SK-N-SH treated with all-trans-retinoic acid at 6 μM for 48 hours (cell line): ENCODE data around the gene MAP3K14.

Experiments used
- ATAC-seq: fragments of 200-7000 bp; cut with Tn5 transposase; 3 replicates; pipeline ENCODE4 v1.9.1; 2020; ENCODE audit warnings: mild to moderate bottlenecking, moderate library complexity
- ARNTL ChIP-seq: fragments of 450-650 bp; formaldehyde crosslinking; IDR thresholded peaks from 2 replicates; pipeline ENCODE4 v1.5.0; 2020; ENCODE audit warnings: low read depth, mild to moderate bottlenecking, moderate library complexity, borderline replicate concordance
- BACH2 ChIP-seq: fragments of 250-450 bp; sonication (Bioruptor Pico); IDR thresholded peaks from 2 replicates; pipeline ENCODE4 v1.9.0; 2021; ENCODE audit warnings: mild to moderate bottlenecking, borderline replicate concordance
- CREB5 ChIP-seq: fragments of 250-450 bp; sonication (Bioruptor Pico); IDR thresholded peaks from 2 replicates; pipeline ENCODE4 v1.5.1; 2020; ENCODE audit warnings: low read depth, mild to moderate bottlenecking, moderate library complexity
- CSDC2 ChIP-seq: fragments of 250-450 bp; sonication (Bioruptor Pico); IDR thresholded peaks from 2 replicates; pipeline ENCODE4 v1.5.0; 2020; ENCODE audit warnings: mild to moderate bottlenecking, moderate library complexity
- ESRRG ChIP-seq: fragments of 250-450 bp; sonication (Bioruptor Pico); IDR thresholded peaks from 2 replicates; pipeline ENCODE4 v1.6.1; 2021; ENCODE audit warnings: mild to moderate bottlenecking
- GLIS3 ChIP-seq: fragments of 250-450 bp; sonication (Bioruptor Pico); IDR thresholded peaks from 2 replicates; pipeline ENCODE4 v1.5.0; 2020; ENCODE audit warnings: mild to moderate bottlenecking, moderate library complexity
- ISL1 ChIP-seq: fragments of 250-450 bp; sonication (Bioruptor Pico); IDR thresholded peaks from 2 replicates; pipeline ENCODE4 v2.1.2; 2022; ENCODE audit warnings: mild to moderate bottlenecking, moderate library complexity
- OSR1 ChIP-seq: fragments of 250-450 bp; sonication (Bioruptor Pico); IDR thresholded peaks from 2 replicates; pipeline ENCODE4 v1.8.0; 2022; ENCODE audit warnings: moderate library complexity, mild to moderate bottlenecking, inconsistent platforms
- PATZ1 ChIP-seq: fragments of 250-450 bp; sonication (Bioruptor Pico); IDR thresholded peaks from 2 replicates; pipeline ENCODE4 v1.8.0; 2020; ENCODE audit warnings: mild to moderate bottlenecking, moderate library complexity, borderline replicate concordance
- PPARA ChIP-seq: fragments of 250-450 bp; sonication (Bioruptor Pico); IDR thresholded peaks from 2 replicates; pipeline ENCODE4 v1.5.0; 2020; ENCODE audit warnings: mild to moderate bottlenecking, borderline replicate concordance
- SNAI2 ChIP-seq: fragments of 250-450 bp; sonication (Bioruptor Pico); IDR thresholded peaks from 2 replicates; pipeline ENCODE4 v1.5.0; 2020; ENCODE audit warnings: mild to moderate bottlenecking, moderate library complexity
- TOX ChIP-seq: fragments of 250-450 bp; sonication (Bioruptor Pico); IDR thresholded peaks from 2 replicates; pipeline ENCODE4 v1.8.0; 2021; ENCODE audit warnings: mild to moderate bottlenecking, moderate library complexity, borderline replicate concordance
- TSHZ2 ChIP-seq: fragments of 250-450 bp; sonication (Bioruptor Pico); IDR thresholded peaks from 2 replicates; pipeline ENCODE4 v1.5.0; 2020; ENCODE audit warnings: mild to moderate bottlenecking, moderate library complexity
- ZFP3 ChIP-seq: fragments of 250-450 bp; sonication (Bioruptor Pico); IDR thresholded peaks from 2 replicates; pipeline ENCODE4 v1.5.0; 2020; ENCODE audit warnings: mild to moderate bottlenecking, moderate library complexity
- ZNF565 ChIP-seq: fragments of 450-650 bp; formaldehyde crosslinking; conservative IDR thresholded peaks from 2 replicates; pipeline ENCODE4 v1.5.0; 2020; ENCODE audit warnings: low read depth, mild to moderate bottlenecking, moderate library complexity
- ZNF8 ChIP-seq: fragments of 450-650 bp; formaldehyde crosslinking; IDR thresholded peaks from 2 replicates; pipeline ENCODE4 v1.5.0; 2020; ENCODE audit warnings: mild to moderate bottlenecking, moderate library complexity

Gene MAP3K14

GRCh38 chr17:45312477-45313420 lies 4.1 kb downstream of the MAP3K14 start:
- TF ChIP-seq ARNTL (CRISPR knock-in tag): no peak
- no peak for TF ChIP-seq GLIS3 (CRISPR knock-in tag)
- no peak for TF ChIP-seq TOX (CRISPR knock-in tag)
- TF ChIP-seq SNAI2: no peak
- no peak for TF ChIP-seq PPARA
- no peak for TF ChIP-seq BACH2 (CRISPR knock-in tag)
- ATAC-seq: no peak

- TF ChIP-seq TOX (CRISPR knock-in tag) (no peak), PATZ1 (CRISPR knock-in tag) (peak; percentile 22; the same call in 1 of the 2 replicates), ISL1 (CRISPR knock-in tag) (no peak), CSDC2 (CRISPR knock-in tag) (no peak)
- TF ChIP-seq, all 23 proteins: peak for 1
Measured at GRCh38 chr17:45311760-45312476, 4.9 kb downstream of the MAP3K14 start.

GRCh38 chr17:45311401-45311759 lies 5.4 kb downstream of the MAP3K14 start:
- no peak for ATAC-seq
- TF ChIP-seq ZNF8 (CRISPR knock-in tag): no peak
- no peak for TF ChIP-seq PPARA
- no peak for TF ChIP-seq ISL1 (CRISPR knock-in tag)
- no peak for TF ChIP-seq ESRRG (CRISPR knock-in tag)
- TF ChIP-seq TOX (CRISPR knock-in tag): no peak
- no peak for TF ChIP-seq TSHZ2
- TF ChIP-seq PATZ1 (CRISPR knock-in tag): no peak
- TF ChIP-seq SNAI2: no peak
- TF ChIP-seq OSR1 (CRISPR knock-in tag): no peak
- TF ChIP-seq ZFP3 (CRISPR knock-in tag): no peak

More at GRCh38 chr17:45311760-45312476, 4.9 kb downstream of the MAP3K14 start:
- peak; percentile 7 for ATAC-seq

- TF ChIP-seq PATZ1 (CRISPR knock-in tag) (no peak), GLIS3 (CRISPR knock-in tag) (no peak), ZNF565 (CRISPR knock-in tag) (no peak), OSR1 (CRISPR knock-in tag) (no peak), ARNTL (CRISPR knock-in tag) (no peak), ESRRG (CRISPR knock-in tag) (no peak), CREB5 (CRISPR knock-in tag) (no peak), SNAI2 (no peak), TSHZ2 (no peak), TOX (CRISPR knock-in tag) (no peak), ZFP3 (CRISPR knock-in tag) (no peak)
- no peak for ATAC-seq
Measured at GRCh38 chr17:45310380-45311324, 6.2 kb downstream of the MAP3K14 start.
